Activated naive CD4-positive, alpha-beta T cell (primary cell): ENCODE results near the gene ARFGEF3.

Experiments used
- DNase-seq, 4 experiments: peaks; one replicate each; lab custom pipeline; 2025; lab: John Stamatoyannopoulos, UW

ARFGEF3 gene

GRCh38 chr6:138241934-138242333 is 80.2 kb downstream of the ARFGEF3 start:
- no peak for DNase-seq

DNA sequence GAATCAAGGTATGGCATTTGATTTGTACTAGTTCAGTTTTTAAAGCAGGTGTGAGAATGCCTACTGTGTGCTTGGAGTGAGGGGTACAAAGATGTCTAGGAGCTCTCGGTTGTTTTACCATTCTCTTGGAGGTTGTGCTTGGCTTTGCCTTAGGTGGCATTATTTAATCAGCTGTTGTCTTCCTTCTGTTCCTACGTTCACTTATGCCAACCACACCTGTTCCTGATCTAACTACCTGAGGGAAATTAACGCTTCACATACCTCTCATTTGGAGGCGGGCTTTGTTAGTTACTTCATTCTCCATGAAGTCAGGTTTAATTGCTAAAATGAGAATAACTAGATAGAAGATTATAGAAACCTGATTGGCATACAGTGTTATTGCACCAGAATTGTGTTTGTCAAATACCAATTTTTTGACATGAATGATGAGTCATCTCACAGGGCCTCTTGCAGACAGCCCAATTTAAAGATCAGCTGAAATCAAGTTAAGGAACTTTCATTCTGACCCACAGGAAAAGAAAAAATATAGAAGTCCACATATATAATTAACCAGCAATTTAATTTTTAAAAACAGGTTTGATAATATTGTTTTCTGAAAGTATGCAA is 81.4 kb downstream of the ARFGEF3 start:
- DNase-seq = no peak

DNA sequence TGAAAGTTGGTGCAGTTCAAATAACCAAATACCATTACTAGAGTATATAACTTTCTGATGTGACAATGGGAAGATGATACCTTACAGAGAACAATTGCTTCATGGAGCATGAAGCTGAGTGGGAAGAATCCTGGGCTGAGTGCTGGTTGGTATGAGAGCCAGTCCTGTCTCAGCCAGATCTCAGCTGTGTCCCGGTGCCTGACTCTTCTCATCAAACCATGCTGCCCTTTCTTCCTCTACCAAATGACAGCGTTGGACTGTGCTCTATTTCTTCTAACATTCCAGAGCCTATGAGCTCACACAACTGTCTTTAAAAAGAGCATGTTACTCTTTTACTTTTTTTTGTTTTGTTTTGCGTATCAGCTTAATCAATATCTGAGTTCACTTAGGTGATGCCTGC is 84.0 kb downstream of the ARFGEF3 start:
- DNase-seq = no peak

GRCh38 chr6:138246650-138247440 is 85.1 kb downstream of the ARFGEF3 start:
- no peak for DNase-seq

DNA sequence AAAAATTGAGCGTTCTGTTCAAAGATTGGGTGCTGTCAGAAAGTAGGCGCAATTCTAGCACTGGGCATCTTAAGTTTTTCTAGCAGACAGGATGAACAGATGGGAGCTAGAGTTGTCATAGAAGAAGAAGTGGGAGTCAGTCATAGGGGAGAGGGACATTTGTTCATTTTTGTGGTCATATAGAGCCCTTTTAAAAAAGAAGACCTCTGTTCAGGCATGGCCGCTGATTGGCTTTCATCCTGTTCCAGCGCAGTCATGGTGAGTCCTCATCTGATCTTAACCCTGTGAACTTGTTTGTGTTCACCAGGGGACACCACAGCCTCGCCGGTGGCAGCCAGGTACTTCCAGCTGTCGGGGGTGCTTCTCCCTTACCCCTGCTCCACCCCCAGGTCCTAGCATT is 86.3 kb downstream of the ARFGEF3 start:
- DNase-seq = no peak

DNA sequence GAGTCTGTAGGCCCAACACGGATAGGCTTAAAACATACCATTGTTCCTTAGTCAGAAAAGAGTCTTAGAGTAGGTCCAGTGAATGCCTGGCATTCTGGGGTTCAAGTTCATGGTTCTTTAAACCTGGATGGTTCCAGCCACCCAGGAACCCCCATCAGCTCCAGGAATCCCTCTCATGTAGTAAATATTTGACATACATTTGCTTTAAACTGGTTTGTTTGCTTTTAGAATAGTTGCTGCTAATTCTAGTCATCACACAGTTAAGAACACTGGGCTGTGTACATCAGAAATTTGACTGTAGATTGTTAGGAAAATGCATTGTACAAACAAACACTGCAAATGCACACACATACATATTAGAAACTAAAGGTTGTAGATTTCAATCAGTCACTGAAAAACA is 87.1 kb downstream of the ARFGEF3 start:
- no peak for DNase-seq

DNA sequence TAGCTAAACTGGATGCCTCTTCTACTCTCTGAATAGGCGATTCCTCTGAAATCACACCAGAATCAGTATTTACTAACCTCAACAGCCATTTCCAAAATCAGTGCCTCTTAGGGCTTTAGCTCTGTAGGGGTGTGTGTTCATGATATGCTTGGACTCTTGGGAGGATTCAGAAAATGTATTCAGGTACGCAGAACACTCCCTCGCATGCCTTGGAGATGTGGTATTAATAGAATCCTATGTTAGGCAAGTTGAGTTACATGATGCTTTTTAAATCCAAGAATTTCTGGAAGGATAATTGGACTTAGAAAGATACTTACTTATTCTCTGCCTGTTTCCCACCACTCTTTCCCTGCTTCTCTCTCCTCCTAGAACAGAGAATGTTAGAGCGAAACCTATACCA is 88.3 kb downstream of the ARFGEF3 start:
- DNase-seq = no peak

- DNase-seq = no peak
These were observed 88.9 kb downstream of the ARFGEF3 start for GRCh38 chr6:138250513-138251247.

DNA sequence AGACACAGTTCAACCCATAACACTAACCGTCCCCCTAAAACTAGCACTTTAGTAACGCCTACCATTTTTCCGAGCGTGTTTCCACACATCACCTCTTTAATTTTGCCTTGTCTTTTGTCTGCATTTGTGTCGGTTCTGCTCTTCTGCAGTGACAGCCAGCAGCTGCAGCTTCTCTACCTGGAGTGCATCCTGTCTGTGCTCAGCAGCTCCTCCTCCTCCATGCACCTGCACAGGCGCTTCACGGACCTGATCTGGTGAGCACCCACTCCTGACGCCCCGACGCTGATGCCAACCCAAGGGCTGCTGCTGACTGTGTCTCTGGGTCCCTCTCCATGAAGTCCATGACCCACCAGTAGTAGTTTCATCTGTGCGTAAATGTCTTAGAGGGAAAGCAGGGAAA is 92.0 kb downstream of the ARFGEF3 start:
- no peak for DNase-seq

GRCh38 chr6:138255443-138255842 is 93.7 kb downstream of the ARFGEF3 start:
- no peak for DNase-seq

GRCh38 chr6:138257638-138258040 is 95.9 kb downstream of the ARFGEF3 start:
- DNase-seq = no peak

DNA sequence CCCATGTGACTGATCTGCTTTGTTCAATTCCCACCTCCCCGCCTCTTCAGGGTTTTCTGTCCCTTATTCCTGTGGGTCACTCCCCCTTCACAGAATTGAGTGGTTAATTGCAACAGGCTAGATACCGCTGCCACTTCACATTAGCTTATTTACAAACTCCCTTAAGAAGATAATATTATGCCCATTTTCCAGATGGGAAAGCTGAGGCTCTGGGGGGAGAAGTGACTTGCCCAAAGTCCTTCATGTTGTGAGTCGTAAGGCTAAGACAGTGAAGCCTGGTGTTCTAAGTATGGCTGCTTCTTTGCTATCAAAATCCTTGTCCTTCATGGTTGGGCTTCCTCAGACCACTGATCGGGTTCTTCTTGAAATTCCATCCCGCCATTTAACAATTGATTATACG is 96.5 kb downstream of the ARFGEF3 start:
- DNase-seq = no peak

DNA sequence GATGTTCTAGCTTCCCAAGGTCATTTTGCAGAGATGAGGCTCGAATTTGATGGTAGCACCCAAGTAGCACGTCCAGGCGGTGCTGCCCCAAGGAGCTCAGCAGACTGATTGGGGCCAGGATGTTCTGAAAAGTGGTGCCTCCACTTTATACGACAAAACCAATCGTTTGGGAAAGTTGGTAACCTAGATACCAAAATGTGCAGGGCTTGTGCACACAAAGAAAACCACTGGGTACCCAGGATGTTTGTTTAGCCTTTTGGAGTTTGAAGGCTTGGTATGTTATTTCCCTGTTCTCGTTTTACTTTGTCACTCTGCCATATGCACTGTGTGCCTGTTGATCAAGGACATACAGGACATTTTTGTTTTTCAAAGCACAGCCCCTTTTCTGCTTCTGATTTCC is 97.3 kb downstream of the ARFGEF3 start:
- no peak for DNase-seq

- DNase-seq = no peak
These were observed 99.5 kb downstream of the ARFGEF3 start for GRCh38 chr6:138261116-138261780.

- DNase-seq = no peak
These were observed 102.2 kb downstream of the ARFGEF3 start for GRCh38 chr6:138263963-138264362.

DNA sequence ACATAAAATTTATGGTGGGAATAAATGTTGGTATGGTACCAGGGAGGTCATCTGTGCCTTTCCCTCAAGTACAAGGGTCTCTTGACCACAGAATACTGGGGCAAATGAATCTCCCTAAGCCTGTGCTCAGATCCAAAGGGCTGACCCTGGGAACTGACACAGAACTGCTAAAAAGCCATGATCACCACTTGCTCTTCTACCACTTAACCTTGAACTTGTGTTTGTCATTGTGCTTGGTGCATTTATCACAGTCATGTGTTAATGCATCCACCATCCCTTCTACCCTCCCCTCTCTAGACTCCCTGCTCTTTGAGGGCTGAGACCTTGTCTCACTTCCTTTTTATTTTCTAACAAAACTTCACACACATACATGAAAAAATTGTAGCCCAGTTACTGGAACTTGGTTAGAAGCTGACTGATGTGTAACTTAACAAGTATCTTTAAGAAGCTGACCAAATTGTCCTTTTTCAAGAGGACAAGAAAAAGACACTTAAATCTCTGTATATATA is 102.7 kb downstream of the ARFGEF3 start:
- DNase-seq = no peak

DNA sequence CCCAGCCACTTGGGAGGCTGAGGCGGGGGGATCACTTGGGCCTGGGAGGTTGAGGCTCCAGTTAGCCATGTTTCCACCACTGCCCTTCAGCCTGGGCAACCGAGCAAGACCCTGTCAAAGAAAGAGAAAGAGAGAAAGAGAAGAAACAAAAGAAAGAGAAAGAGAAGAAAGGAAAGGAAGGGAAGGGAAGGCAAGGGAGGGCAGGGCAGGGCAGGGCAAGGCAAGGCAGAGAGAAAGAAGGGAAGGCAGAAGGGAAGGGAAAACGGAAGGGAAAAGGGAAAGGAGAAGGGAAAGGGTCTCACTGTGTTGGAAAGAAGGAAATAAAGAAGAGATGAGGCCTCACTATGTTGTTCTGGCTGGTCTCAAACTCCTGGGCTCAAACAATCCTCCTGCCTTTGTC is 104.4 kb downstream of the ARFGEF3 start:
- no peak for DNase-seq

GRCh38 chr6:138267971-138268895 is 106.5 kb downstream of the ARFGEF3 start:
- DNase-seq = no peak

GRCh38 chr6:138271451-138271850 is 109.7 kb downstream of the ARFGEF3 start:
- DNase-seq = no peak

GRCh38 chr6:138272533-138273315 is 111.0 kb downstream of the ARFGEF3 start:
- DNase-seq = no peak
